Globus pallidus (tissue), 1 donor: ENCODE results near the gene FAM83D.
"Not testable (repeated sequence)": the region's sequence is repeated elsewhere in the genome, so short reads cannot be mapped to it uniquely, and the experiment has no call there.

Experiments
- DNase-seq: peaks from one replicate; pipeline ENCODE4 v3.0.0-alpha.2; 2015; ENCODE audit warnings: low spot score

FAM83D gene

GRCh38 chr20:38934530-38934929, 8.3 kb downstream of the FAM83D start:
- no peak for DNase-seq

DNA sequence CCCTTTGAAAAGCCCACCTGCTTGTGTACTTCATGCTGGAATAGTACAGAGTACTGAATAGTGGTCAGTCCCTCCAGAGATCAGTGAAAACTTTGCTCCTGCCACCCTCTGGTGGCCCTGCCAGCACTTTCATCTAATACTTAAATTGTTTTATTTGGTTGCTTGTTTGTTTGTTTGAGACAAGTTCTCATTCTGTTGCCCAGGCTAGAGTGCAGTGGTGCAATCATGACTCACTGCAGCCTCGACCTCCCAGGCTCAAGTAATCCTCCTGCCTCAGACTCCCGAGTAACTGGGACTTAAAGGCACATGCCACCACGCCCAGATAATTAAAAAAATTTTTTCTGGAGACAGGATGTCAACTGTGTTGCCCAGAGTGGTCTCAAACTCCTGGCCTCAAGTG, 9.1 kb downstream of the FAM83D start:
- no peak for DNase-seq

DNA sequence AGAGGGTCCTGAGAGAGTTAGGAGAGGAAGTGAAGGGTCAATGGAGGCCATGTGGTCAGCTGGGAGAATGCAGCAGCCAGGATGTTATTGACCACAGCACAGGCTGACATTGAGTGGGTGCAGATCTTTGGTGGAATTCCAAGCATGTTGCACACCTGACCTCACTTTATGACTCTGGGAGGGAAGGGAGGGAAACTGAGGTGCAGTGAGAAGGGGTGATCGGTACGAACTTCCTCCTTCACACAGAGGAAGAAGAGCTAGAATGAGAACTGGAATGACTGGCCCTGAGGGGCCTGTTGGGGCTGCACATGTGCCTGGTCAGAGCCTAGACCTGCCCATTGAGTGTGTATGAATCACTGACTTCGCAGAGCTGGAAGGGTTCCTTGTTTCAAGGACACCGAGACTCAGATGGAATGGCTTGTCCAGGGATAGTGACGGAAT, 9.8 kb downstream of the FAM83D start:
- DNase-seq: no peak

GRCh38 chr20:38937000-38937399, 10.8 kb downstream of the FAM83D start:
- no peak for DNase-seq

GRCh38 chr20:38937978-38938473, 11.8 kb downstream of the FAM83D start:
- no peak for DNase-seq

DNA sequence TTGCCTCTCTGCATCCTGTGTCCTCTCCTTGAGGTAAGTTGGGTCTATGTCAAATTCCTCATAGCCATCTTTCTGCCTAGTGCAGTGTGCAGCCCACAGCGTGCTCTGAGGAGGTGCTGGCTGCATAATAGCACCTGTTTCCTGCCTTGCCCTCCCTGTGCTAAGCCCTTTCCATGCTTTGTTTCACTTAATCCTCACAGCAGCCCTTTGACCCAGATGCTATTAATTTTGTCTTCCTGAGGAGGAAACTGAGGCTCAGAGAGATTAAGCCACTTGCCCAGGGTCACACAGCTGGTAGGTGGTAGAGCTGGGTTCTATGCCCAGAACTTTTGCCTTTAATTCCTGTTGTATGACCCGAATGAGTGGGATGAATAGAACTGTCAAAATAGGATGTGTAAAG, 13.5 kb downstream of the FAM83D start:
- no peak for DNase-seq

GRCh38 chr20:38940644-38941043, 14.4 kb downstream of the FAM83D start:
- DNase-seq: no peak

DNA sequence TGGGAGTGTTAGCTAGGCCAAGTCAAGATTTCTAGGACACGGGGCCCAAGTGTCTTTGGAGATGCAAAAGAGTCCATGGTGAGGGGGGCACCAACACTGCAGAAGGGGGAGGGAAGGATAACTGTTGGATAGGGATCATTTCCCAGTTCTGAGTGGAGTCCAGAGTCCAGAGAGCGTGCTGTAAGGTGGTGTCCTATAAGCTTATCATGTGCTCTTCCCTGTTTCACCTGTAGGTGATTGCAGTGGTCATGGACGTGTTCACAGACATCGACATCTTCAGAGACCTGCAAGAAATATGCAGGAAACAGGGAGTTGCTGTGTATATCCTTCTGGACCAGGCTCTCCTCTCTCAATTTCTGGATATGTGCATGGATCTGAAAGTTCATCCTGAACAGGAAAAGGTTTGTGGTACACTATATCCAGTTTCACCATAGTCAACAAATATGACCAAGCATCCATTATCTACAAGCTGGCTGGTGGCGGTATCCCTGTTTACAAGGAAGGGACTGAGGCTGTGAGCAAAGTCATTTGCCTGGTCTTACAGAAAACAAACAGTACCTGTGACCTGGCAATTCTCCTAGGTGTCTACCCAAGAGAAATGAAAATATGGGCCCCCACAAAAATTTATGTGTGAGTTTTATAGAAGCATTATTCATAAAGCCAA, 15.6 kb downstream of the FAM83D start:
- no peak for DNase-seq

DNA sequence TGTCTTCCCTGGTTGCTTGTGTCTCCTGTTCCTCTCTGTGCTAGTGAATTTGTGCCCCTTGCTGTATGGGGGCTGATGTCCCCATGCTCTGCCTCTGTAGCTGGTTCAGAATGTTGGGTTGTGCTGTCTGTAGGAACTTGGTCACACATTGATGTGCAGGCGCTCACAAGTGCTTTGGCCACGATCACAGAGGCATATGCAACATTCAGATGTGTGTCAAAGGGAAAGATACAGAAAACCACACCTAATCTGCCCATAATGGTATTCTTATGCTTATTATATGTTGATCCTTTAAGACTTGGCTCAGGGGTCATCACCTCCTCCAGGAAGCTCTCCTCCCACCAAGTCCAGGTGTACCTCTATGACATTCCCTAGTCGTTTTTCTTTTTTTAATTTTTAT, 18.8 kb downstream of the FAM83D start:
- no peak for DNase-seq

GRCh38 chr20:38946836-38947235, 20.6 kb downstream of the FAM83D start:
- no peak for DNase-seq

DNA sequence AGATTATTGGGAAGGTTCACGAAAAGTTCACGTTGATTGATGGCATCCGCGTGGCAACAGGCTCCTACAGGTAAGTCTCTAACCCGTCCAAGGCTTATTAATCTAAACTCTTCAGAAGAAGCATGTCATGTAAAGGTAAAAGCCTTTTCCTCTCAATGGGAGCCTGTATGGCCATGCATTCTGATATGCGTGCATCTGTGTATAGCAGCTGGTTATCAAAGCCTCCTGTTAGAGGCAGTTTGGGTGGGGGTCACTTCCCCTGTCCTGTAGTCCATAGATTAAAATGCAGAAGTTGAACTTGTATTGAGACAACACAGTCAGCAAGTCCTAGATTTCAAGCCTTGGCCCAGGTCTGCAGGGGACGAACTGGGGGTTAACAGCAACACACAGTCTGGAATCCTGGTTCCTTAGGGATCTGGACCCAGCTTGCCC, 21.7 kb downstream of the FAM83D start:
- no peak for DNase-seq

- no peak for DNase-seq
Measured at GRCh38 chr20:38950254-38950653, 24.0 kb downstream of the FAM83D start.

DNA sequence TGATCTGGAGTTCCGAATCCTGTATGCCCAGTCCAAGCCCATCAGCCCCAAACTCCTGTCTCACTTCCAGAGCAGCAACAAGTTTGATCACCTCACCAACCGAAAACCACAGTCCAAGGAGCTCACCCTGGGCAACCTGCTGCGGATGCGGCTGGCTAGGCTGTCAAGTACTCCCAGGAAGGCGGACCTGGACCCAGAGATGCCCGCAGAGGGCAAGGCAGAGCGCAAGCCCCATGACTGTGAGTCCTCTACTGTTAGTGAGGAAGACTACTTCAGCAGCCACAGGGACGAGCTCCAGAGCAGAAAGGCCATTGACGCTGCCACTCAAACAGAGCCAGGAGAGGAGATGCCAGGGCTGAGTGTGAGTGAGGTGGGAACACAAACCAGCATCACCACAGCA, 25.4 kb downstream of the FAM83D start:
- no peak for DNase-seq

DNA sequence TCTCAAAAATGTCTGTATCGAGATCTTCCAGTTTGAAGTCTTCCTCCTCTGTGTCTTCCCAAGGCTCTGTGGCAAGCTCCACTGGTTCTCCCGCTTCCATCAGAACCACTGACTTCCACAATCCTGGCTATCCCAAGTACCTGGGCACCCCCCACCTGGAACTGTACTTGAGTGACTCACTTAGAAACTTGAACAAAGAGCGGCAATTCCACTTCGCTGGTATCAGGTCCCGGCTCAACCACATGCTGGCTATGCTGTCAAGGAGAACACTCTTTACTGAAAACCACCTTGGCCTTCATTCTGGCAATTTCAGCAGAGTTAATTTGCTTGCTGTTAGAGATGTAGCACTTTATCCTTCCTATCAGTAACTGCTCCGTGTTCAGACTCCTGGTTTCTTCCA, 25.9 kb downstream of the FAM83D start:
- DNase-seq: no peak

- DNase-seq: no peak
Measured at GRCh38 chr20:38953630-38954340, 27.6 kb downstream of the FAM83D start.

DNA sequence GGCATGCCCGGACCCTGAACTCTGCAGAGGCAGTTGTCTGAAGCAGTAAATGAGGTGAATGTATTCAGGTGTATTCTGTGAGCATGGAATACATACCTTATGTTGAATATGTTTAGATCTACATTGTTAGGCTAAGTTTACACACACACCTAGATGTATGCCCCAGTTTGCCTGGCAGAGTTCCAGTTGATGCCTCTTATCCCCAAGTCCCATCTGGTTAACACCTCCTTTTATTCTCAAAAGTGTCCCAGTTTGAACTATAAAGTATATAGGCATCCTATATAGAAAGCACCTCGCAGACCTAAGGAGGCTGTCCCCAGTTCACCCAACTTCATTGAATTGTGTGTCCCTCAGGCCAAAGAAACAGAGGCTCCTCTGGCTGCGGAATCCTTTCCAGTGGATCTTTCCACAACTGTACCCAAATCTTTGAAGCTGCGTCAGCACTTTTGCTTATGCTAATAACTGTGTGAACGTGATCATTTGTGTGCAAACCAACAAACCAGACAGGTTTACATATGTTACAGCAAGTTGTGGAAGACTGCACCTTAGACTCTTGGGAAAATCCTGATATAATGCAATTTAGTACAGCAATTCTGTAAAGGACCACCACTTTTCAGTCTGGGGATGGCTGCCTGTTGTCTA, 31.1 kb downstream of the FAM83D start:
- DNase-seq: no peak

GRCh38 chr20:38957915-38958485, 31.8 kb downstream of the FAM83D start:
- DNase-seq: no peak

- DNase-seq: not testable (repeated sequence)
Measured at GRCh38 chr20:38960187-38960687, 34.0 kb downstream of the FAM83D start.

DNA sequence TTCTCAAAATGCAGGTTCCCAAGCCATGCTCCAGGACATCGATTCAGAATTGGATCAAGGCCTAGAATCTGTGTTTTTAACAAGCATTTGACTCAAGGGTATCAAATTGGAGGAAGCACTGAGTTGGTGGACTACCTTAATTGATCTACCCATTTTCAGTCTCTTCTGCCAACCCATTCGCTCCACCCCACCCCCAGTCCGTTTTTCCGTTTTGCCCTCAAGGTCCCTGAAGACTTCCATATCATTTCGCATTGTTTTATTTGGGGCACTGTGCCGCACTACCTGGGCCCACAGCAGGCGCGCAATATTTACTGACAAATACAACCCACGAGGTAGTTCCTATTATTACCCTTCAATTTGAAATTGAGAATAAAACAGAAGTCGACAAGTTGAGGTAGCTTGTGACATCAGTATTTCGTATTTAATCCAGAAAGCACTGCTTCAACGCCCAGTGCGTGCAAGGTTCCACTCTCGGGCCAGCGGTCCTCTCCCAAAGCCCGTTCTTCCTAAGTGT, 35.4 kb downstream of the FAM83D start:
- DNase-seq: no peak

- peak; percentile 97 for DNase-seq
Measured at GRCh38 chr20:38962044-38962927, 36.1 kb downstream of the FAM83D start, which contains the start of gene DHX35. Gene DHX35, plus strand, starts transcription at chr20:38962344. Its CDS starts 24 bp downstream, at chr20:38962368.

- no peak for DNase-seq
Measured at GRCh38 chr20:38962928-38963401, 36.7 kb downstream of the FAM83D start.
